Kidney (tissue), 14 donors: Measurements from ENCODE around the gene CEP57. TPM values are rescaled to one million over a fixed set of nuclear protein-coding genes. Genes with fewer than 3 reads are reported as not detected.

Experiments
- DNase-seq, 5 donors: peaks; one replicate each; pipeline ENCODE4 v3.0.0-alpha.2; 2013 to 2020
- FAIRE-seq: peaks from 2 replicates; lab custom pipeline; 2012; peaks lifted over from hg19 to GRCh38; lab: Jason Lieb, UNC
- H3K27ac ChIP-seq, 2 donors: one replicate each; pipeline ENCODE4 v1.7.0; 2013; ENCODE audit warnings: low read depth in 2 of 2, low read length in 2 of 2, inconsistent platforms in 1 of 2
- H3K27me3 ChIP-seq: one replicate; pipeline ENCODE4 v1.7.1; 2013; ENCODE audit warnings: low read length, inconsistent platforms; ENCODE audit not compliant: control insufficient read depth, insufficient read depth
- H3K36me3 ChIP-seq, 3 donors: one replicate each; pipeline versions ENCODE4 v1.7.0 to v1.7.1; 2013; ENCODE audit warnings: low read length in 3 of 3, control low read depth in 1 of 3, inconsistent platforms in 1 of 3; ENCODE audit not compliant: insufficient read depth in 3 of 3, control insufficient read depth in 2 of 3
- H3K4me1 ChIP-seq, 3 donors: one replicate each; pipeline versions ENCODE4 v1.7.0 to v1.7.1; 2013; ENCODE audit warnings: low read length in 3 of 3, inconsistent platforms in 1 of 3, low read depth in 1 of 3; ENCODE audit not compliant: control insufficient read depth in 2 of 3, insufficient read depth in 2 of 3
- H3K4me3 ChIP-seq, 3 donors: one replicate each; pipeline versions ENCODE4 v1.7.0 to v1.8.1; 2013; ENCODE audit warnings: low read length in 3 of 3, control low read depth in 1 of 3, inconsistent platforms in 1 of 3
- H3K9ac ChIP-seq, 3 donors: one replicate each; pipeline versions ENCODE4 v1.7.0 to v1.7.1; 2013; ENCODE audit warnings: low read length in 3 of 3, control low read depth in 1 of 3, inconsistent platforms in 1 of 3
- H3K9me3 ChIP-seq, 3 donors: one replicate each; pipeline versions ENCODE4 v1.7.0 to v1.7.1; 2013; ENCODE audit warnings: low read length in 3 of 3, control low read depth in 1 of 3, inconsistent platforms in 1 of 3; ENCODE audit not compliant: control insufficient read depth in 2 of 3, insufficient read depth in 1 of 3
- intact Hi-C: fragments of 100-400 bp; cut with DNase I; formaldehyde crosslinking; loops from one replicate; pipeline ENCODE4 v1.11.1; 2022
- polyA plus RNA-seq: library from polyadenylated mRNA; stranded (reverse); fragments of 350-450 nt; fragmentation: Illumina TruSeq; extraction: RNeasy Lipid Tissue Mini Kit (QIAGEN cat#74804); gene quantifications from one replicate; pipeline ENCODE4 v1.2.3, GENCODE V29; 2014; ENCODE audit warnings: low read depth, low replicate concordance; ENCODE audit not compliant: insufficient read depth
- total RNA-seq: library from RNA; stranded (reverse); fragmentation: NEBNext Ultra II Directional; extraction: Animal tissue kit (Norgen Biotek cat#: 25700); gene quantifications from one replicate; pipeline ENCODE4 v1.2.1, GENCODE V29; 2021
- TF ChIP-seq, protein P1 (sequence below): IDR thresholded peaks from 3 replicates; pipeline ENCODE4 v1.5.1; 2012; ENCODE audit warnings: mild to moderate bottlenecking, moderate library complexity, borderline replicate concordance; ENCODE audit not compliant: insufficient read depth; ENCODE audit errors: extremely low read depth
- donor health status: control.
- donor health status: control.
- donor health status: control.
- donor health status: control.
- donor health status: control.
- donor health status: DM: yes; HTN: yes; CAD: no.
- donor health status: Normal renal cell carcinoma (clear cell type).

CEP57 gene
- total and polyA plus RNA-seq, 2 donors from 2014 or later: 14.9 to 33.4 TPM

DNA sequence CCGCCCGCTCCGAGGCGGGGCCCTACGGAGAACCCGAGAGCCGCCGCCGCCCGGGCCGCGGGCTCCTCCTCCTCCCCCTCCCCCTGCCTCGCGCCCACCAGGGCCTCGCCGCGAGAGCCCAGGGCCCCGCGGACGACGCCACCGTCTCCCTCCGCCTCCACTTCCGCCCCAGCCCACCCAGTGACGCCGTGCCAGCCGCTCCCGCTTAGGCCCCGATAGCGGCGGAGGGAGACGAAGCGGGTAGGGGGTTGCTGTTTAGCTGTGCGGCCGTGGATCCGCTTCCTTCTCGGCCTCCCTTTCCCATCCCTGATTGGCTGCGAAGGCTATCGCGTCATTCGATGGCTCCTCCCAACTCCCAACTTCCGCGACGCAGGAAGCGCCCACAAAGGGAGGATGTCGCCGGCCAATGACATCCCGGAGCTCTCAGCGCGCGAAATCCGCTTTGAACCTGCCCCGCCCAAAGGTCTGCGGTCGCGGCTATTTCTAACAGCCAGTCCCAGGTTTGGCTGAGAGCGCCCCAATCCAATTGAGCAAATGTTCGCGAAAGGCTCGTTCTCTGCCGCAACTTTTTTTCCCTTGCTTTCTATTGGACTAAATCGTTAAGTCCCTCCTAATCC lies 684 bp upstream of the CEP57 start, which contains the start of gene FAM76B:
Gene FAM76B, minus strand, starts transcription at position 277 of the 617 bp plus-strand sequence. CDS start 304 bp downstream, outside the sequence.
- H3K27me3 ChIP-seq: no peaks in the 10 kb centered on the region
- H3K9me3 ChIP-seq: no peaks in the 10 kb centered on the region
- H3K9ac ChIP-seq: peak within 1 kb of the TSS; percentile 87 to 92 (median 90)
- peak within 1 kb of the TSS; percentile 99 to 100 for H3K27ac ChIP-seq
- intact Hi-C loops: no loop called here
- peaks cover 3 to 12% (median 8%) of the 10 kb centered on the region in 3 donors for H3K4me1 ChIP-seq
- FAIRE-seq (peak; percentile 82), DNase-seq (peak; percentile 99 to 100 (median 99))
- peak within 1 kb of the TSS; percentile 85 to 97 (median 94) for H3K4me3 ChIP-seq
- TF ChIP-seq, protein P1, sequence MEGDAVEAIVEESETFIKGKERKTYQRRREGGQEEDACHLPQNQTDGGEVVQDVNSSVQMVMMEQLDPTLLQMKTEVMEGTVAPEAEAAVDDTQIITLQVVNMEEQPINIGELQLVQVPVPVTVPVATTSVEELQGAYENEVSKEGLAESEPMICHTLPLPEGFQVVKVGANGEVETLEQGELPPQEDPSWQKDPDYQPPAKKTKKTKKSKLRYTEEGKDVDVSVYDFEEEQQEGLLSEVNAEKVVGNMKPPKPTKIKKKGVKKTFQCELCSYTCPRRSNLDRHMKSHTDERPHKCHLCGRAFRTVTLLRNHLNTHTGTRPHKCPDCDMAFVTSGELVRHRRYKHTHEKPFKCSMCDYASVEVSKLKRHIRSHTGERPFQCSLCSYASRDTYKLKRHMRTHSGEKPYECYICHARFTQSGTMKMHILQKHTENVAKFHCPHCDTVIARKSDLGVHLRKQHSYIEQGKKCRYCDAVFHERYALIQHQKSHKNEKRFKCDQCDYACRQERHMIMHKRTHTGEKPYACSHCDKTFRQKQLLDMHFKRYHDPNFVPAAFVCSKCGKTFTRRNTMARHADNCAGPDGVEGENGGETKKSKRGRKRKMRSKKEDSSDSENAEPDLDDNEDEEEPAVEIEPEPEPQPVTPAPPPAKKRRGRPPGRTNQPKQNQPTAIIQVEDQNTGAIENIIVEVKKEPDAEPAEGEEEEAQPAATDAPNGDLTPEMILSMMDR: no peak
- H3K36me3 ChIP-seq: peaks cover 8 to 15% (median 10%) of the 10 kb centered on the region in 3 donors

DNA sequence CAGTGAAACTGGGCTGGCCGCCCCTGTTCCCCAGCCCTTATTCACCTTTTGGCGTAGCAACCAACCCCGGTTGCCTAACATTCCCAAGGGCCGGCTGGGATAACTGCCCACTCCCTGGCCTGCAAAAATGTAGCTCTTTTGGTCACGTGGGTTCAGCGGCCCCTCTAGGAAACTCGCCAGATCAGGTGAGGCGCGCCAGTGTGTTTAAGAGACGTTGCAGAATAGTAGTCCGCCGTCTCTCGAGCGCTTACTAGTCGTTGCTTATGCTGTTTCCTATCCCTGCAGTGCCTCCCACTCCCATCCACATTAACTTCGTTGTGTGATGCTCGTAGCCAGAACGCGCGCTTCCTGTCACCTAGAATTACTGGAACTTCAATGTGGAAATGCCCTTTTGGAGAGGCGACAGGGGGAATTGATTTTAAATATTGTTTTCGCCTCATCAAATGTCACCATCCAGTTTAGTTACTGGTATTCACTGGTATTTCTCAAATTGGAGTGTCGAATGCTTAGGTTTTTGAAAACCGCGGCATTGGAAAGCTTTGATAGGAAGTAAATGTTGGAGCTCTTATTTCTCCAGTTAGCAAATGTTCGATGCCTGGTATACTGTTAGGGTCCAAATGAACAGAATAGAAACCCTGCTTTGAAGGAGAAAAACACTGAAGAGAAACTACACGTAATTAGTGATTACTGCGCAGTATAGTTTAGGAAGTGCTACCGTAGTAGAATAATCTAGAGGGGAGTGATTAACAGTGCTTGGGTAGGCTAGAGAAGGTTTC lies 823 bp downstream of the CEP57 start:
- H3K27ac ChIP-seq: peak overlapping the region; percentile 99 to 100
- intact Hi-C loops: no loop called here
- no peaks in the 10 kb centered on the region for H3K9me3 ChIP-seq
- TF ChIP-seq, protein P1: no peak
- H3K4me1 ChIP-seq: peaks cover 3 to 12% (median 8%) of the 10 kb centered on the region in 3 donors
- H3K9ac ChIP-seq: peak overlapping the region; percentile 87 to 92 (median 90)
- H3K4me3 ChIP-seq: peak overlapping the region; percentile 85 to 97 (median 94)
- DNase-seq: peak; percentile 73 to 90 (median 87)
- FAIRE-seq: no peak
- H3K36me3 ChIP-seq: peaks cover 0 to 4% (median 0%) of the 10 kb centered on the region in 3 donors
- no peaks in the 10 kb centered on the region for H3K27me3 ChIP-seq

DNA sequence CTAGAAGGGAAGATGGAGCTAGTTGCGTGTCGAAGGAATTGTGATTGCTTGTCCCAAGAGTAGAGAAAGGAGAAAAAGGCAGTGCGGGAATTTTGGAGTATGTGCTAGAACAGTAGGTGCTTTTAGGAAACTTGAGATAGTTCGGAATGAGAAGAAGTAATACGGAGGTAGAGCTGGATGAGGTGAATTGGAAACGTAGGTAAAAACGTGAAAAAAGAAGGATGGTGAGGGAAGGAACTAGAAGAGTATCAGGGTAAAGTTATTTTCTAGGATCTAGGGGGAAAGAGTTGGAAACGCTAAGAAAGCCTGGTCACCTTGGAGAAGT lies 1.4 kb downstream of the CEP57 start:
- H3K4me3 ChIP-seq: peak overlapping the region; percentile 85 to 97 (median 94)
- no peak for FAIRE-seq
- intact Hi-C loops: no loop called here
- H3K27me3 ChIP-seq: no peaks in the 10 kb centered on the region
- peak overlapping the region in 2 of 3 donors; percentile 87 to 92 for H3K9ac ChIP-seq
- DNase-seq: peak in 1 of 5 donors; percentile 5
- no peaks in the 10 kb centered on the region for H3K9me3 ChIP-seq
- no peak overlapping the region for H3K27ac ChIP-seq
- peaks cover 3 to 12% (median 8%) of the 10 kb centered on the region in 3 donors for H3K4me1 ChIP-seq
- no peaks in the 10 kb centered on the region for H3K36me3 ChIP-seq
- TF ChIP-seq, protein P1: no peak
